LNCaP clone FGC (cell line): Measurements from ENCODE around the gene MRTFB.

Experiments
- DNase-seq: peaks from one replicate; pipeline ENCODE4 v3.0.0-alpha.2; 2011; ENCODE audit warnings: low read depth
- H3K4me3 ChIP-seq: 2 replicates; pipeline ENCODE4 v1.5.1; 2011; ENCODE audit warnings: mild to moderate bottlenecking, low read depth, low read length, control low read depth
- CTCF ChIP-seq: IDR thresholded peaks from 2 replicates; pipeline ENCODE4 v1.5.1; 2012; ENCODE audit warnings: mild to moderate bottlenecking; ENCODE audit not compliant: control insufficient read depth, insufficient read depth; ENCODE audit errors: extremely low read depth

Gene MRTFB

DNA sequence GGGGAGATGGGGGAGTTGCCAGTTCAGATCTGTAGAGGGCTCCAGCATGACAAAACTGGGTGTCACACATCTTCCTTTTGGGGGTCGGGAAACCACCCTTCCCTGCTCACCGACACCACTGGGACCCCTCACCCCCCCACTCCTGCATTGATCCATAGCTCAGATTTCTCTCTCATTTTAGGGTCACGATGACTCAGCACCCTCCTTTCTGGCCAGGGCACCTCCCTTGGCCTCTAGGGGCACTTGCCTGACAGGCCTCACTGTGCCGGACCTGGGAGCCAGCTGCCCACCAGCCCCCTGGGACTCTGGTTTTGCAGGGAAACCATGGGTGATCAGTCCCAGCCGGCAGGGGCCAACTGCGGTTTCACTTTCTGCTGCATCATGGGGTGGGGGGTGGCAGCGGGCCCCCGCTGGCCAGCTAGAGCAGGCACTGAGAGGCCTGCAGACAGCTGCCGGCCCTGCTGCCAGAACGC is 239.4 kb downstream of the MRTFB start:
- no peak for TF ChIP-seq CTCF
- H3K4me3 ChIP-seq = no peak overlapping the region
- DNase-seq = no peak

DNA sequence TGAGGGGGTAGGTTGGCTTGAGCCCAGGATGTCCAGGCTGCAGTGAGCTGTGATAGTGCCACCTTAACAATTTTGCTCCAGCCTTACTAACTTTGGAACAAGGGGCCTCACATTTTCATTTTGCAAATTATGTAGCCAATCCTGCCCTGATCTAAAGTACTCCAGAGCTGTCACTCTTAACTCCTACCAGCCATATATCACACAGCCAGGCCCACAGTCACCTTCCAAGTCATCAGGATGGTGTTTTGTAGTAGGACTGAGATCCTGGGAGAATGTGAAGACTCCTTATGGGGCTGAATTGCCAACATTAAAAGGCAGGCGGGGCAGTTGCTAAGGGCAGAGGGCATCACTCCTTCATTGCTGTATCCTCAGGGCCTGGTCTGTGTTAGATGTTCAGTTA is 243.0 kb downstream of the MRTFB start:
- no peak for DNase-seq
- TF ChIP-seq CTCF = no peak
- H3K4me3 ChIP-seq = no peak overlapping the region

DNA sequence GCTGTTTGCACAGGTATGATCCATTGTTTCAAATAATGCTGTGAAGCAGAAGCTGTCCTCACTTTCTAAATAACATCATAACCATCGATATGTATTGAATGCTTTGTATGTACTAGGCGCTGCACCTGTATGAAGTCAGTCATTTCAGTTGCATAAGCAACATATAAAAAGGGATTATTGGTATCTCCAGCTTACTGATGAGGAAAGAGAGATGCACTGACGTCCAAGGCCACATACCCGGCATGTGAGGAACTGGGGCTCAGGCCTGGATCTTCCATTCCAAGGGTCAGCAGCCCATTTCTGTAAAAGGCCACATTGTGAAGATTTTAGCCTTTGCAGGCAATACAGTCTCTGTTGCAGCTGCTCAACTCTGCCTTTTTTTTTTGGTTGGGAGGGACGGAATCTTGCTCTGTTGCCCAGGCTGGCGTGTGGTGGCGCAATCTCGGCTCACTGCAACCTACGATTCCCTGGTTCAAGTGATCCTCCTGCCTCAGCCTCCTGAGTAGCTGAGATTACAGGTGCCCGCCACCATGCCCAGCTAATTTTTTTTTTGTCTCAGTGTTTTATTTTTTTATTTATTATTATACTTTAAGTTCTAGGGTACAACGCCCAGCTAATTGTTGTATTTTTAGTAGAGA is 244.7 kb downstream of the MRTFB start:
- H3K4me3 ChIP-seq = no peak overlapping the region
- TF ChIP-seq CTCF = no peak
- no peak for DNase-seq
